GM10248 (cell line): ENCODE measurements around the gene SPATA17.

ENCODE experiments used
- CTCF ChIA-PET: fragments of 300-600 bp; sonication (Branson Sonifier 250); formaldehyde crosslinking; extraction: SDS; loops from one replicate; lab custom pipeline; 2021; ENCODE audit warnings: antibody characterized with exemption; lab: Yijun Ruan, JAX
- POLR2A ChIA-PET: fragments of 350-650 bp; sonication (Branson Sonifier 250); formaldehyde crosslinking; extraction: SDS; loops from one replicate; lab custom pipeline; 2020; ENCODE audit warnings: antibody characterized with exemption; lab: Yijun Ruan, JAX
- DNase-seq: peaks from one replicate; pipeline ENCODE4 v3.0.0; 2012; ENCODE audit errors: extremely low spot score
- TF ChIP-seq, protein P1 (sequence below): IDR thresholded peaks from 2 replicates; pipeline ENCODE4 v1.5.1; 2012; ENCODE audit warnings: mild to moderate bottlenecking, low read depth; ENCODE audit errors: extremely low read depth, missing control alignments, control extremely low read depth

Gene SPATA17

DNA sequence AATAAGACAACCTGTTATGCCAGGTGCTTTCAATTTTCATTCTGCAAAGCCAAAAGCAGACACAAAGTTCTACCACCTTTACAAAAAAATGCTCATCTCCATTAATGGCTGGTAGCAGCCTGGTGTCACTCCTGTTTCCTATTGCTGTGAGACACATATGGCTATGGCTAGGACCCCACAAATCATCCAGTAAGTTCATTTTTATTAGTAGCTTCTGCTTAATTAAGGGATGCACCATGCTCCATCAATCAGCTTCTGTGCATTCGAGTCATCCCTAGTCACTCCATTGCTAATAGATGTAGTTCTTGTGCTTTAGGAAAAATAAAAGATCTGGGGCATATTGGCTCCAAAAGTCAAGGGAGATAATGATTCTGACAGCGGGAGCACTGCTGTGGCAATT, 257.2 kb downstream of the SPATA17 start:
- TF ChIP-seq, protein P1, sequence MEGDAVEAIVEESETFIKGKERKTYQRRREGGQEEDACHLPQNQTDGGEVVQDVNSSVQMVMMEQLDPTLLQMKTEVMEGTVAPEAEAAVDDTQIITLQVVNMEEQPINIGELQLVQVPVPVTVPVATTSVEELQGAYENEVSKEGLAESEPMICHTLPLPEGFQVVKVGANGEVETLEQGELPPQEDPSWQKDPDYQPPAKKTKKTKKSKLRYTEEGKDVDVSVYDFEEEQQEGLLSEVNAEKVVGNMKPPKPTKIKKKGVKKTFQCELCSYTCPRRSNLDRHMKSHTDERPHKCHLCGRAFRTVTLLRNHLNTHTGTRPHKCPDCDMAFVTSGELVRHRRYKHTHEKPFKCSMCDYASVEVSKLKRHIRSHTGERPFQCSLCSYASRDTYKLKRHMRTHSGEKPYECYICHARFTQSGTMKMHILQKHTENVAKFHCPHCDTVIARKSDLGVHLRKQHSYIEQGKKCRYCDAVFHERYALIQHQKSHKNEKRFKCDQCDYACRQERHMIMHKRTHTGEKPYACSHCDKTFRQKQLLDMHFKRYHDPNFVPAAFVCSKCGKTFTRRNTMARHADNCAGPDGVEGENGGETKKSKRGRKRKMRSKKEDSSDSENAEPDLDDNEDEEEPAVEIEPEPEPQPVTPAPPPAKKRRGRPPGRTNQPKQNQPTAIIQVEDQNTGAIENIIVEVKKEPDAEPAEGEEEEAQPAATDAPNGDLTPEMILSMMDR = no peak
- CTCF ChIA-PET = no interaction called here
- no peak for DNase-seq
- POLR2A ChIA-PET = no interaction called here

DNA sequence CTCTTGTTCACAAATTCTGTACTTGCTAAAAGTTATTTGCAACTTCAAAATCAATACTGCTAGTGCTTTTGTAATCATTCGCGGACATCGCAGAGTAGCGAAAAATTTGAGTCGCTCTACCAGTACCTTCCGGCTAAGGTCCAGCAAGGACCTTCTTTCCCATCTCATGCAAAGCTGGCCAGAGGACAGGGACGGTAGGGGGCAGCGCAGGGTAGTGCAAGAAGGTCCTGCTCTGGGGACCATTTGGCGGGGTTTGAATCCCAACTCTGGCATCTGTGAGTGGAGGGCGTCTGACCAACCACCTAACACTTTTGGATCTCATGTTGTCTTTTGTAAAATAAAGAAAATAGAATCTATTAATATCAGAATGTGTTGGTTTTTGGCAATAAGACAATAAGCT, 258.3 kb downstream of the SPATA17 start:
- CTCF ChIA-PET = interaction anchor here (1.3 kb wide), 1 partner anchor 15 kb away, joined by 4 read pairs; no protein-coding TSS in a partner anchor
- no peak for DNase-seq
- TF ChIP-seq, protein P1 = peak; percentile 19
- POLR2A ChIA-PET = no interaction called here

DNA sequence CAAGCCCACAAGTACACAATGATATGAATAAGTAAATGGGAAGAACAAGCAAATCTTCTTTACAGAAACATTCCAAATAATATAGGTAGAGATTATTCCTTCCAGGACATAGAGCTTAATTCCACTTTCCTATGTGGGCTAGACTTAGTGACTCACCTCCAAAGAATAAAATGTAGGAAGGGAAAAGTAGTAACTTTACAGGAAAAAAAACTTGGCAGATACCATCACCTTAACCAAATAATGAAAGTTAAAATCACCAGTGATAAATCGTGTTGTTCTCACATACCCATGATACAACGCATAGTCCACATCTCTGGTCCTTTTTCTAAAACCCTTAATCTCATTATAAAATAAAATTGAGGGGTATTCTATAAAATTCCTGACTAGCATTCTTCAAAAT, 260.8 kb downstream of the SPATA17 start:
- TF ChIP-seq, protein P1 = no peak
- no peak for DNase-seq
- CTCF ChIA-PET = no interaction called here
- POLR2A ChIA-PET = no interaction called here

DNA sequence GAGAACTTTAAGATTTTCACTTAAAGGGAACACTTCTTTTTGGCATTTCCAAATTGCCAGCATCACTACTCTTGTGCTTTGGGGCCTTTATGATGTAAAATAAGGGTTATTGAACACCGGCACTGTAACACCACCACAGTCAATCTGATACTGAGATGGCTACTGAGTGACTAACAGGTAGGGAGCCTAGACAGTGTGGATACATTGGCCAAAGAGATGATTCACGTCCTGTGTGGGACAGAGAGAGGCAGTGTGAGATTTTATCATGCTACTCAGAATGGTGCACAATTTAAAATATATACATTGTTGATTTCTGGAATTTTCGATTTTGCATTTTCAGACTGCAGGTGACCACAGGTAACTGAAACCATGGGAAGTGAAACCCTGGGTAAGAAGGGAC, 261.6 kb downstream of the SPATA17 start:
- CTCF ChIA-PET = no interaction called here
- TF ChIP-seq, protein P1 = no peak
- DNase-seq = no peak
- POLR2A ChIA-PET = no interaction called here

DNA sequence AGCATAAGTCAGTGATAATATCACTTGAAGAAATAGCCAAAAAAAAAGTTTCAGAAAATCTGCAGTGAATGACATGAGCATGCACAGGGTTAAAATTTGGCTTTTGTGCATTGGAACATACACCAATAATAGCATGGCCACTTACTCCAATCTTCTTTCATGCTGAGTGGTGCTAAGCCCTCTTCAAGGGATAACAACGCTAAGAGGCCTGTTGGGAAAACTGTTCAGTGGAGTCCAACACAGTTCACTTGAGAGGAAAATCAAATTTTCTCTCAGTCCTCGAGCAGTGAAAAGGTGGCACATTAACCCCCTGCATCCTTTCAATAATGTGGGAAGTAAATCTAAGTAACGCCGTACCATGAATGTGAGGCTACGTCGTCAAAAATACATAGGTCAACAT, 264.7 kb downstream of the SPATA17 start:
- CTCF ChIA-PET = no interaction called here
- no peak for DNase-seq
- POLR2A ChIA-PET = no interaction called here
- TF ChIP-seq, protein P1 = no peak

DNA sequence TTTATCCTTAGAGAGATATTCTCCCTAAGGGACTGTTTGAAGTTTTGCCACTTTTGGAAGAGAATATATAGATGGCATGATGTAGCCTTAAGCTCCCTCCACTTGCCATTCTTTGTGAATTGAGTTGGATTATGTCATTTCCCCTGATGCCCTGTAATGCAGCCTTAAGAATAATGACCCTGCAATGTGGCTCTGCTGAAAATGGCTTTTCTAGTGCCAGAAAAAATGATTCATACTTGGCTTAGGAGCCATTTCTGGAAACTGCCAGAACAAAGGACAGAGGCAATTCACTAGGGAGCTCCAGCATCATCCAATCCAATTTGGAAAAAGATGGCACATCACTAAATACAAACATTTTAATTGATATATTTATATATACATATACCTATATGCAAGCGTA, 265.3 kb downstream of the SPATA17 start:
- DNase-seq = no peak
- POLR2A ChIA-PET = no interaction called here
- TF ChIP-seq, protein P1 = no peak
- CTCF ChIA-PET = no interaction called here

DNA sequence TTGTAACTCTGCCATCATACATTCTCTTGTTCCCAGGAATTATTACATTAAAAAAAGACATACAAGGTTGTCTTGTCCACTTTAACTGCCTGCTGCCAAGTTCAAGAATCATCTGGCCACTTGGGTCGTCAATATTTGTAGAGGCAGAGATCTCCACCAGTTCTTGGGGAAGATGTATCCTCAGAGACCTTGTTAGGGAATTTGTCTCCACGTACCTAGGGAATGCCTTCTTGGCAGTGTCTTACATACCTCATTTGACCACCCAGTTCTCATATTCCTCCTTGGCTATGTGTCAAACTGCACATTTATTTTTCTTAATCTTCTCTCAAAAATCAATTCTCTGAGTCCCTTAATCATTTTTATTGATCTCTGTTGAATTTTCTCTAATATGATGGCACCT, 266.0 kb downstream of the SPATA17 start:
- TF ChIP-seq, protein P1 = no peak
- no peak for DNase-seq
- POLR2A ChIA-PET = no interaction called here
- CTCF ChIA-PET = no interaction called here
